ENCODE measurements around the gene TMEM89. TPM values are rescaled to one million over a fixed set of nuclear protein-coding genes. Genes with fewer than 3 reads are reported as not detected.

Gene TMEM89
- total RNA-seq, 2 donors from 2014 or later = not detected

- Mint-ChIP-seq H3K27ac (no peak overlapping the region), H3K27me3 (ENCODE audit: low read depth) (peaks cover 22% of the 10 kb centered on the region), H3K36me3 (ENCODE audit: insufficient read depth in 2 of 2) (peaks cover 2 to 5% of the 10 kb centered on the region in 2 donors), H3K4me3 (no peak overlapping the region), H3K9me3 (no peaks in the 10 kb centered on the region), H3K4me1 (ENCODE audit: low read depth) (no peaks in the 10 kb centered on the region)
- ATAC-seq (replicated peaks in 1 of 2) (no peak), DNase-seq (no peak)
These were observed 24.2 kb downstream of the TMEM89 start for GRCh38 chr3:48597408-48597800.

- DNase-seq (no peak), ATAC-seq (replicated peaks in 1 of 2) (no peak)
- no peaks in the 10 kb centered on the region for H3K9me3 Mint-ChIP-seq
- H3K27me3 Mint-ChIP-seq (ENCODE audit: low read depth) = peaks cover 22% of the 10 kb centered on the region
- H3K4me3 Mint-ChIP-seq = no peak overlapping the region
- H3K27ac Mint-ChIP-seq = no peak overlapping the region
- peaks cover 0 to 2% of the 10 kb centered on the region in 2 donors for H3K36me3 Mint-ChIP-seq (ENCODE audit: insufficient read depth in 2 of 2)
- H3K4me1 Mint-ChIP-seq (ENCODE audit: low read depth) = no peaks in the 10 kb centered on the region
These were observed 24.7 kb downstream of the TMEM89 start for GRCh38 chr3:48596676-48597407.

- Mint-ChIP-seq H3K36me3 (ENCODE audit: insufficient read depth in 2 of 2) (peaks cover 0 to 2% of the 10 kb centered on the region in 2 donors), H3K27ac (no peak overlapping the region), H3K4me3 (peak overlapping the region in 1 of 2 donors; percentile 13), H3K9me3 (no peaks in the 10 kb centered on the region), H3K27me3 (ENCODE audit: low read depth) (peaks cover 25% of the 10 kb centered on the region), H3K4me1 (ENCODE audit: low read depth) (no peaks in the 10 kb centered on the region)
- DNase-seq = no peak
- no peak for ATAC-seq (replicated peaks in 1 of 2)
These were observed 25.4 kb downstream of the TMEM89 start for GRCh38 chr3:48596157-48596556.

GRCh38 chr3:48595526-48596121 lies 25.9 kb downstream of the TMEM89 start:
- Mint-ChIP-seq H3K27ac (no peak overlapping the region), H3K9me3 (no peaks in the 10 kb centered on the region), H3K4me3 (peak overlapping the region in 1 of 2 donors; percentile 15), H3K36me3 (ENCODE audit: insufficient read depth in 2 of 2) (no peaks in the 10 kb centered on the region), H3K27me3 (ENCODE audit: low read depth) (peaks cover 30% of the 10 kb centered on the region), H3K4me1 (ENCODE audit: low read depth) (no peaks in the 10 kb centered on the region)
- DNase-seq (peak in 1 of 2 donors; percentile 33), ATAC-seq (replicated peaks in 1 of 2) (peak in 1 of 2 donors; percentile 11)

GRCh38 chr3:48595075-48595525 lies 26.5 kb downstream of the TMEM89 start, which contains the start of gene COL7A1:
Gene COL7A1, minus strand, starts transcription at chr3:48595329. Its CDS starts 170 bp downstream, at chr3:48595159.
- DNase-seq (peak in 1 of 2 donors; percentile 26), ATAC-seq (replicated peaks in 1 of 2) (peak; percentile 19 to 24)
- H3K9me3 Mint-ChIP-seq = no peaks in the 10 kb centered on the region
- no peak within 1 kb of the TSS for H3K27ac Mint-ChIP-seq
- peaks cover 34% of the 10 kb centered on the region for H3K27me3 Mint-ChIP-seq (ENCODE audit: low read depth)
- no peaks in the 10 kb centered on the region for H3K36me3 Mint-ChIP-seq (ENCODE audit: insufficient read depth in 2 of 2)
- peak within 1 kb of the TSS; percentile 42 to 72 for H3K4me3 Mint-ChIP-seq
- H3K4me1 Mint-ChIP-seq (ENCODE audit: low read depth) = no peaks in the 10 kb centered on the region

- DNase-seq (no peak), ATAC-seq (replicated peaks in 1 of 2) (peak in 1 of 2 donors; percentile 8)
- Mint-ChIP-seq H3K36me3 (ENCODE audit: insufficient read depth in 2 of 2) (no peaks in the 10 kb centered on the region), H3K27me3 (ENCODE audit: low read depth) (peaks cover 40% of the 10 kb centered on the region), H3K4me3 (peak overlapping the region; percentile 42 to 72), H3K27ac (no peak overlapping the region), H3K9me3 (no peaks in the 10 kb centered on the region), H3K4me1 (ENCODE audit: low read depth) (no peaks in the 10 kb centered on the region)
These were observed 27.0 kb downstream of the TMEM89 start for GRCh38 chr3:48594417-48595049.

GRCh38 chr3:48593337-48593736 lies 28.2 kb downstream of the TMEM89 start:
- Mint-ChIP-seq H3K9me3 (no peaks in the 10 kb centered on the region), H3K36me3 (ENCODE audit: insufficient read depth in 2 of 2) (no peaks in the 10 kb centered on the region), H3K27ac (no peak overlapping the region), H3K27me3 (ENCODE audit: low read depth) (peaks cover 51% of the 10 kb centered on the region), H3K4me3 (no peak overlapping the region), H3K4me1 (ENCODE audit: low read depth) (no peaks in the 10 kb centered on the region)
- DNase-seq = no peak
- ATAC-seq (replicated peaks in 1 of 2) = no peak

GRCh38 chr3:48592519-48593087 lies 29.0 kb downstream of the TMEM89 start:
- Mint-ChIP-seq H3K4me1 (ENCODE audit: low read depth) (no peaks in the 10 kb centered on the region), H3K27me3 (ENCODE audit: low read depth) (peaks cover 55% of the 10 kb centered on the region), H3K4me3 (no peak overlapping the region), H3K36me3 (ENCODE audit: insufficient read depth in 2 of 2) (no peaks in the 10 kb centered on the region), H3K9me3 (no peaks in the 10 kb centered on the region), H3K27ac (no peak overlapping the region)
- DNase-seq = no peak
- ATAC-seq (replicated peaks in 1 of 2) = no peak

- DNase-seq = no peak
- Mint-ChIP-seq H3K4me1 (ENCODE audit: low read depth) (no peaks in the 10 kb centered on the region), H3K27ac (no peak overlapping the region), H3K36me3 (ENCODE audit: insufficient read depth in 2 of 2) (no peaks in the 10 kb centered on the region), H3K9me3 (no peaks in the 10 kb centered on the region), H3K27me3 (ENCODE audit: low read depth) (peaks cover 60% of the 10 kb centered on the region), H3K4me3 (no peak overlapping the region)
- no peak for ATAC-seq (replicated peaks in 1 of 2)
These were observed 29.6 kb downstream of the TMEM89 start for GRCh38 chr3:48591886-48592518.

GRCh38 chr3:48591436-48591835 lies 30.1 kb downstream of the TMEM89 start:
- H3K27me3 Mint-ChIP-seq (ENCODE audit: low read depth) = peaks cover 61% of the 10 kb centered on the region
- DNase-seq = no peak
- H3K27ac Mint-ChIP-seq = no peak overlapping the region
- H3K4me3 Mint-ChIP-seq = no peak overlapping the region
- no peak for ATAC-seq (replicated peaks in 1 of 2)
- H3K4me1 Mint-ChIP-seq (ENCODE audit: low read depth) = no peaks in the 10 kb centered on the region
- no peaks in the 10 kb centered on the region for H3K9me3 Mint-ChIP-seq
- no peaks in the 10 kb centered on the region for H3K36me3 Mint-ChIP-seq (ENCODE audit: insufficient read depth in 2 of 2)

- no peak for DNase-seq
- ATAC-seq (replicated peaks in 1 of 2) = no peak
- no peaks in the 10 kb centered on the region for H3K36me3 Mint-ChIP-seq (ENCODE audit: insufficient read depth in 2 of 2)
- no peak overlapping the region for H3K4me3 Mint-ChIP-seq
- peaks cover 40% of the 10 kb centered on the region for H3K27me3 Mint-ChIP-seq (ENCODE audit: low read depth)
- H3K27ac Mint-ChIP-seq = no peak overlapping the region
- no peaks in the 10 kb centered on the region for H3K9me3 Mint-ChIP-seq
- H3K4me1 Mint-ChIP-seq (ENCODE audit: low read depth) = no peaks in the 10 kb centered on the region
These were observed 33.3 kb downstream of the TMEM89 start for GRCh38 chr3:48588230-48588629.

GRCh38 chr3:48587686-48588085 lies 33.9 kb downstream of the TMEM89 start:
- Mint-ChIP-seq H3K36me3 (ENCODE audit: insufficient read depth in 2 of 2) (no peaks in the 10 kb centered on the region), H3K4me3 (no peak overlapping the region), H3K4me1 (ENCODE audit: low read depth) (no peaks in the 10 kb centered on the region), H3K9me3 (no peaks in the 10 kb centered on the region), H3K27ac (no peak overlapping the region), H3K27me3 (ENCODE audit: low read depth) (peaks cover 39% of the 10 kb centered on the region)
- DNase-seq (no peak), ATAC-seq (replicated peaks in 1 of 2) (no peak)

- Mint-ChIP-seq H3K36me3 (ENCODE audit: insufficient read depth in 2 of 2) (no peaks in the 10 kb centered on the region), H3K27me3 (ENCODE audit: low read depth) (peaks cover 28% of the 10 kb centered on the region), H3K9me3 (no peaks in the 10 kb centered on the region), H3K4me3 (no peak overlapping the region), H3K27ac (no peak overlapping the region), H3K4me1 (ENCODE audit: low read depth) (no peaks in the 10 kb centered on the region)
- ATAC-seq (replicated peaks in 1 of 2) (no peak), DNase-seq (no peak)
These were observed 36.2 kb downstream of the TMEM89 start for GRCh38 chr3:48585411-48585810.
